Dedifferentiated amniotic fluid mesenchymal stem cell (primary cell): ENCODE data around the gene WDR37.

Experiments used
- DNase-seq: peaks from one replicate; pipeline ENCODE4 v3.0.0-alpha.2; 2016; ENCODE audit errors: extremely low spot score

The WDR37 gene

GRCh38 chr10:1169981-1170866, 114.0 kb downstream of the WDR37 start:
- no peak for DNase-seq

GRCh38 chr10:1170867-1171180, 114.6 kb downstream of the WDR37 start:
- DNase-seq, result no peak

GRCh38 chr10:1171182-1171581, 115.0 kb downstream of the WDR37 start:
- DNase-seq, result no peak

GRCh38 chr10:1171586-1171985, 115.4 kb downstream of the WDR37 start:
- DNase-seq, result no peak

GRCh38 chr10:1172256-1172984, 116.2 kb downstream of the WDR37 start:
- no peak for DNase-seq

GRCh38 chr10:1173091-1173490, 116.9 kb downstream of the WDR37 start:
- DNase-seq, result no peak

- no peak for DNase-seq
Observed at GRCh38 chr10:1174022-1174421, 117.8 kb downstream of the WDR37 start.

- DNase-seq, result no peak
Observed at GRCh38 chr10:1175956-1176565, 119.9 kb downstream of the WDR37 start.

GRCh38 chr10:1177936-1178335, 121.8 kb downstream of the WDR37 start:
- DNase-seq, result no peak

- no peak for DNase-seq
Observed at GRCh38 chr10:1178506-1178905, 122.3 kb downstream of the WDR37 start.

GRCh38 chr10:1179346-1180070, 123.3 kb downstream of the WDR37 start:
- no peak for DNase-seq

GRCh38 chr10:1180071-1180730, 124.0 kb downstream of the WDR37 start:
- DNase-seq, result no peak

GRCh38 chr10:1180836-1181235, 124.7 kb downstream of the WDR37 start:
- DNase-seq, result no peak
